H9 (cell line): ENCODE data around the gene ANKS1B. TPM values are rescaled to one million over a fixed set of nuclear protein-coding genes. Genes with fewer than 3 reads are reported as not detected.
"Not testable (repeated sequence)": the region's sequence is repeated elsewhere in the genome, so short reads cannot be mapped to it uniquely, and the experiment has no call there.

Source experiments
- DNase-seq: peaks from one replicate; pipeline ENCODE4 v3.0.0-alpha.2; 2017
- H2AFZ ChIP-seq: one replicate; pipeline ENCODE4 v1.6.1; 2013; ENCODE audit warnings: mild to moderate bottlenecking, low read length, control low read depth, moderate library complexity
- H2AK5ac ChIP-seq: 2 replicates; pipeline ENCODE4 v1.6.1; 2013; ENCODE audit warnings: low read length, control low read depth, mixed read lengths; ENCODE audit not compliant: insufficient read length
- H2BK120ac ChIP-seq: one replicate; pipeline ENCODE4 v1.6.1; 2013; ENCODE audit warnings: low read depth, mild to moderate bottlenecking, low read length, control low read depth, inconsistent platforms; ENCODE audit not compliant: poor library complexity, severe bottlenecking
- H2BK12ac ChIP-seq: 2 replicates; pipeline ENCODE4 v1.6.1; 2013; ENCODE audit warnings: low read length, control low read depth, mixed read lengths, low read depth; ENCODE audit not compliant: insufficient read length
- H2BK15ac ChIP-seq: 2 replicates; pipeline ENCODE4 v1.6.1; 2013; ENCODE audit warnings: low read depth, low read length, control low read depth
- H2BK20ac ChIP-seq: one replicate; pipeline ENCODE4 v1.6.1; 2013; ENCODE audit warnings: low read depth, mild to moderate bottlenecking, low read length, control low read depth, inconsistent platforms; ENCODE audit not compliant: poor library complexity, severe bottlenecking
- H2BK5ac ChIP-seq: 2 replicates; pipeline ENCODE4 v1.6.1; 2013; ENCODE audit warnings: low read length, control low read depth, mixed read lengths; ENCODE audit not compliant: insufficient read length
- H3K14ac ChIP-seq: 2 replicates; pipeline ENCODE4 v1.6.1; 2013; ENCODE audit warnings: low read length, control low read depth; ENCODE audit not compliant: insufficient read depth
- H3K18ac ChIP-seq: 2 replicates; pipeline ENCODE4 v1.6.1; 2013; ENCODE audit warnings: low read depth, mild to moderate bottlenecking, mixed read lengths, low read length, control low read depth; ENCODE audit not compliant: insufficient read length
- H3K23ac ChIP-seq: 2 replicates; pipeline ENCODE4 v1.6.1; 2013; ENCODE audit warnings: low read length, control low read depth, mixed read lengths, low read depth; ENCODE audit not compliant: insufficient read length
- H3K23me2 ChIP-seq: 2 replicates; pipeline ENCODE4 v1.6.1; 2013; ENCODE audit warnings: low read depth, mild to moderate bottlenecking, mixed read lengths, low read length, control low read depth; ENCODE audit not compliant: insufficient read length, poor library complexity, severe bottlenecking
- H3K27ac ChIP-seq: 2 replicates; pipeline ENCODE4 v1.5.1; 2013; ENCODE audit warnings: low read length, control low read depth, mixed read lengths, low read depth; ENCODE audit not compliant: insufficient read length
- H3K27me3 ChIP-seq: 2 replicates; pipeline ENCODE4 v1.6.1; 2013; ENCODE audit warnings: low read length, control low read depth, inconsistent platforms; ENCODE audit not compliant: insufficient read depth
- H3K4ac ChIP-seq: 2 replicates; pipeline ENCODE4 v1.6.1; 2013; ENCODE audit warnings: low read depth, mild to moderate bottlenecking, control low read depth, inconsistent platforms, low read length, moderate library complexity
- H3K4me1 ChIP-seq: 2 replicates; pipeline ENCODE4 v1.6.1; 2013; ENCODE audit warnings: low read length, control low read depth, inconsistent platforms; ENCODE audit not compliant: insufficient read depth
- H3K4me2 ChIP-seq: 2 replicates; pipeline ENCODE4 v1.6.1; 2013; ENCODE audit warnings: low read length, control low read depth, mixed read lengths; ENCODE audit not compliant: insufficient read length, insufficient read depth
- H3K56ac ChIP-seq: 2 replicates; pipeline ENCODE4 v1.6.1; 2013; ENCODE audit warnings: low read depth, mild to moderate bottlenecking, mixed read lengths, low read length, control low read depth; ENCODE audit not compliant: insufficient read length
- H3K79me1 ChIP-seq: 2 replicates; pipeline ENCODE4 v1.6.1; 2013; ENCODE audit warnings: low read depth, mild to moderate bottlenecking, moderate library complexity, low read length, control low read depth, inconsistent platforms; ENCODE audit not compliant: insufficient read depth, poor library complexity, severe bottlenecking
- H3K79me2 ChIP-seq: 2 replicates; pipeline ENCODE4 v1.6.1; 2013; ENCODE audit warnings: low read length, control low read depth, inconsistent platforms; ENCODE audit not compliant: insufficient read depth
- H3K9ac ChIP-seq: 2 replicates; pipeline ENCODE4 v1.6.1; 2013; ENCODE audit warnings: low read length, control low read depth, mixed read lengths; ENCODE audit not compliant: insufficient read length; ENCODE audit errors: extremely low read depth
- H3K9me3 ChIP-seq: one replicate; pipeline ENCODE4 v1.6.1; 2013; ENCODE audit warnings: low read depth, low read length, inconsistent platforms; ENCODE audit not compliant: control insufficient read depth
- H3T11ph ChIP-seq: one replicate; pipeline ENCODE4 v1.6.1; 2013; ENCODE audit warnings: mild to moderate bottlenecking, low read length, control low read depth, inconsistent platforms
- H4K20me1 ChIP-seq: one replicate; pipeline ENCODE4 v1.6.1; 2013; ENCODE audit not compliant: control insufficient read depth, insufficient read length, insufficient read depth
- H4K5ac ChIP-seq: 2 replicates; pipeline ENCODE4 v1.6.1; 2013; ENCODE audit warnings: low read depth, mild to moderate bottlenecking, mixed read lengths, low read length, control low read depth; ENCODE audit not compliant: insufficient read length
- H4K8ac ChIP-seq: replicated peaks from 2 replicates; pipeline ENCODE4 v1.6.1; 2013; ENCODE audit warnings: low read length, control low read depth, mixed read lengths, low read depth; ENCODE audit not compliant: insufficient read length
- H4K91ac ChIP-seq: 2 replicates; pipeline ENCODE4 v1.6.1; 2013; ENCODE audit warnings: low read depth, mild to moderate bottlenecking, moderate library complexity, mixed read lengths, low read length, control low read depth; ENCODE audit not compliant: insufficient read length
- H3K27ac Mint-ChIP-seq, 3 experiments: 2 replicates in 2 of 3; 3 replicates in 1 of 3; pipeline ENCODE4 v1.8.0; 2020 to 2021; ENCODE audit warnings: mixed read lengths in 3 of 3, mild to moderate bottlenecking in 1 of 3, moderate library complexity in 1 of 3
- H3K27me3 Mint-ChIP-seq: 2 replicates; pipeline ENCODE4 v1.8.0; 2021; ENCODE audit warnings: low read depth, mild to moderate bottlenecking, moderate library complexity, mixed read lengths
- H3K36me3 Mint-ChIP-seq, 3 experiments: 2 replicates in 2 of 3; 3 replicates in 1 of 3; pipeline ENCODE4 v1.8.0; 2020 to 2021; ENCODE audit warnings: low read depth in 3 of 3, mixed read lengths in 3 of 3; ENCODE audit not compliant: insufficient read depth in 1 of 3
- H3K4me1 Mint-ChIP-seq, 2 experiments: 2 replicates each; pipeline ENCODE4 v1.8.0; 2020; ENCODE audit warnings: mixed read lengths in 2 of 2
- H3K4me3 Mint-ChIP-seq, 2 experiments: 2 replicates in 1 of 2; 3 replicates in 1 of 2; pipeline ENCODE4 v1.8.0; 2020 to 2021; ENCODE audit warnings: mild to moderate bottlenecking in 2 of 2, mixed read lengths in 2 of 2, moderate library complexity in 1 of 2
- H3K9me3 Mint-ChIP-seq, 2 experiments: 2 replicates in 1 of 2; 3 replicates in 1 of 2; pipeline ENCODE4 v1.8.0; 2020; ENCODE audit warnings: mild to moderate bottlenecking in 2 of 2, mixed read lengths in 2 of 2, moderate library complexity in 1 of 2
- CTCF ChIP-seq: fragments of 200-600 bp; sonication (generic); conservative IDR thresholded peaks from 3 replicates; pipeline ENCODE4 v1.8.0; 2021; ENCODE audit warnings: antibody characterized with exemption, mild to moderate bottlenecking
- WGBS: extraction: QIAGEN DNeasy Blood & Tissue Kit; methylation state at CpG from one replicate; pipeline ENCODE4 v1.1.7; 2013; ENCODE audit warnings: missing lambda C conversion rate, low lambda C conversion rate, mixed read lengths; ENCODE audit not compliant: insufficient read length; ENCODE audit errors: extremely low coverage; 5-methylcytosine and 5-hydroxymethylcytosine counted together
- total RNA-seq: library from RNA; stranded (reverse); gene quantifications from 2 replicates; pipeline ENCODE4 v1.2.1, GENCODE V29; 2021

Gene ANKS1B
- total RNA-seq, 1 experiment from 2014 or later: 4.1 TPM

- no peak overlapping the region for H4K5ac ChIP-seq
- no peak overlapping the region for H3T11ph ChIP-seq
- H3K14ac ChIP-seq: no peak overlapping the region
- DNase-seq: no peak
- H4K91ac ChIP-seq: no peak overlapping the region
- H2BK15ac ChIP-seq: no peak overlapping the region
- no peak overlapping the region for H3K23ac ChIP-seq
- no peaks in the 10 kb centered on the region for H3K4me1 ChIP-seq
- Mint-ChIP-seq H3K4me3 (no peak overlapping the region), H3K9me3 (peaks cover 4 to 6% of the 10 kb centered on the region in 2 experiments; a peak in 4 of 5 replicates), H3K4me1 (no peaks in the 10 kb centered on the region), H3K27me3 (no peaks in the 10 kb centered on the region; the same call in 1 of the 2 replicates), H3K36me3 (peaks cover 0 to 12% (median 7%) of the 10 kb centered on the region in 3 experiments; a peak in 4 of 7 replicates), H3K27ac (no peak overlapping the region)
- no peak for TF ChIP-seq CTCF
- H3K56ac ChIP-seq: no peak overlapping the region
- H3K27me3 ChIP-seq: no peaks in the 10 kb centered on the region
- WGBS: no CpG with 5 or more reads among the region's 5 CpGs
- H3K9me3 ChIP-seq: no peaks in the 10 kb centered on the region
- no peak overlapping the region for H3K18ac ChIP-seq
- no peak overlapping the region for H2BK20ac ChIP-seq
- H3K27ac ChIP-seq: no peak overlapping the region
- no peak overlapping the region for H3K4ac ChIP-seq
- H3K79me1 ChIP-seq: no peaks in the 10 kb centered on the region
- no peak overlapping the region for H3K4me2 ChIP-seq
- H4K8ac ChIP-seq: no peak overlapping the region
- no peak overlapping the region for H3K9ac ChIP-seq
- no peak overlapping the region for H2AFZ ChIP-seq
- no peak overlapping the region for H2BK12ac ChIP-seq
- no peaks in the 10 kb centered on the region for H4K20me1 ChIP-seq
- H3K23me2 ChIP-seq: no peaks in the 10 kb centered on the region
- no peaks in the 10 kb centered on the region for H3K79me2 ChIP-seq
- no peak overlapping the region for H2BK120ac ChIP-seq
- no peak overlapping the region for H2BK5ac ChIP-seq
- H2AK5ac ChIP-seq: no peak overlapping the region
These were observed 948.9 kb downstream of the ANKS1B start for GRCh38 chr12:99035803-99036202.

- H3T11ph ChIP-seq, H2BK5ac ChIP-seq, H4K91ac ChIP-seq, H2BK120ac ChIP-seq, H3K27me3 ChIP-seq, H3K27me3 Mint-ChIP-seq, H2BK20ac ChIP-seq, H2AFZ ChIP-seq, H2BK12ac ChIP-seq, H3K9me3 ChIP-seq, H4K8ac ChIP-seq, H3K27ac ChIP-seq, H2AK5ac ChIP-seq, H3K56ac ChIP-seq, H3K23ac ChIP-seq, H4K5ac ChIP-seq, H3K4ac ChIP-seq, H3K4me1 ChIP-seq, H3K4me3 Mint-ChIP-seq, H3K27ac Mint-ChIP-seq, H3K14ac ChIP-seq, H3K79me1 ChIP-seq, H3K23me2 ChIP-seq, H3K9ac ChIP-seq, H3K79me2 ChIP-seq, H2BK15ac ChIP-seq, H3K18ac ChIP-seq, DNase-seq, H4K20me1 ChIP-seq, H3K4me1 Mint-ChIP-seq, H3K4me2 ChIP-seq: not testable (repeated sequence)
- WGBS: no CpG with 5 or more reads among the region's 4 CpGs
- peaks cover 4 to 17% of the 10 kb centered on the region in 2 experiments; a peak in 4 of 5 replicates for H3K9me3 Mint-ChIP-seq
- peaks cover 0 to 12% (median 7%) of the 10 kb centered on the region in 3 experiments; a peak in 4 of 7 replicates for H3K36me3 Mint-ChIP-seq
These were observed 950.5 kb downstream of the ANKS1B start for GRCh38 chr12:99034201-99034600.
